ENCODE data around the gene AKIP1. TPM values are rescaled to one million over a fixed set of nuclear protein-coding genes. Genes with fewer than 3 reads are reported as not detected.
"Not testable (repeated sequence)": the region's sequence is repeated elsewhere in the genome, so short reads cannot be mapped to it uniquely, and the experiment has no call there.

Gene AKIP1
- total RNA-seq, 1 experiment from 2014 or later: 24.8 TPM

DNA sequence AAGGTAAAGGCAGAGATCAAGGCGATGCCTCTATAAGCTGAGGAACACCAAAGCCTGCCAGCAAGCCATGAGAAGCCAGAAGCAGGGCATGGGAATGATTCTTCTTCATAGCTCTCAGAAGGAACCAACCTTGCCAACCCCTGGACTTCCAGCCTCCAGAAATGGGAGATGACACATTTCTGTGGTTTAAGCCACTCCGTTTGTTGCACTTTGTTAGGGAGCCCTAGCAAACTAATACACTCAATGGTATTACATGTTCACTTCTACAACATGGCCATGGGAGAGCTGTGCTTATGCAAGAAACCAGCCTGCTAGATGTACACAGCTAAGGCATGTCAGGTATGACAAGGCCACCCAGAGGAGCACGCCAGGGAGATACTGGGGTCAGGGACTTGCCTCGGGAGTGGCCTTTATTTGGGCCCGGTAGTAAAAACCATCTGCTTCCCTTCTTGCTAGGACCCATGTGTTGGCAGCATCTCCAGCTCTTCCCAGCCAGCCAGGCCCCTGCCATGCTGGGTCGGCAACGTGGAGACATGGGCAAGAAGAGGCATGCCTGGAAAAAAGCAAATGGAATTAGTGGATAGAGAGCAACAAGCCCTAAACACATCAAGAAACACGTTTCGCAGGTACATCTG lies 18.1 kb downstream of the AKIP1 start:
- H3K4me1 ChIP-seq (replicated peaks): no peaks in the 10 kb centered on the region
- no peak for DNase-seq (ENCODE audit: low read depth in 1 of 2, low spot score in 2 of 2)
- H3K4me3 ChIP-seq: no peak overlapping the region
- no peaks in the 10 kb centered on the region for H3K36me3 ChIP-seq
- no peaks in the 10 kb centered on the region for H3K27me3 ChIP-seq (replicated peaks)
- H3K27ac ChIP-seq: no peak overlapping the region
- no peaks in the 10 kb centered on the region for H3K9me3 ChIP-seq (replicated peaks)

DNA sequence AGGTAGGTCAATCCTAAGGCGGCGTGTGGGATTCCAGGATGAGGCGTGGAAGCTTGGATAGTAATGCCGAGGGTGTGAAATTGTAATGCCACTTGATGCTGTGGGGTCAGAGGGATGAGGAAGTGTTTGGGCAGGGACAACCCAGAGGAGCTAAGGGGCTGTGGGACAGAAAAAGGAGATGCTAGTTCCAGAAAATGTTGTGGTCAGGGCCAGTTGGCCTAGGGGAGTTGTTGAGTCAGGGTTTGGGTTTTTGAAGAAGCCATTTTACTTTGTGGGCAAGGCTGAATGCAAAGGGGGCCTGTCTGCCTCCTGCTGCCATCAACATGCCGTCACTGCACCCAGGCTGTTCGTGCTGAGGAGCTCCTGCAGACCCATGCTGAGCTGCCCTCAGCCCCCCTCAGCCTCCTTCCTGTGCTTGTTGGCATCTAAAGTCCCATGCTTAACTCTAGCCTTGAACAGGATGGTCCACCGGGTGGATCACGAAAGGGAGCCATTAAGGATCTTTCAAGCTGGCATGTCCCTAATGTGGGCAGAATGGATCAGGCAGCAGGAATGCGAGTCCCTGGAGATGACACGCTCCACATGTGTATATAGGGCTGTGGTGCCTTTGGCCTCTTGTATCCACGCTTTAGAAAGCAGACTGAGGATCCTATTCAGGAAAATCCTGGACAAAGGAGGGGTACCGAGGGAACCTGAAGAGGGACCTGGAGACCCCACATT lies 19.6 kb downstream of the AKIP1 start:
- Histone ChIP-seq H3K4me3 (no peak overlapping the region), H3K27me3 (replicated peaks) (no peaks in the 10 kb centered on the region), H3K9me3 (replicated peaks) (no peaks in the 10 kb centered on the region), H3K27ac (no peak overlapping the region), H3K36me3 (no peaks in the 10 kb centered on the region), H3K4me1 (replicated peaks) (peaks cover 9% of the 10 kb centered on the region; the same call in 1 of the 2 replicates)
- DNase-seq (ENCODE audit: low read depth in 1 of 2, low spot score in 2 of 2): no peak

DNA sequence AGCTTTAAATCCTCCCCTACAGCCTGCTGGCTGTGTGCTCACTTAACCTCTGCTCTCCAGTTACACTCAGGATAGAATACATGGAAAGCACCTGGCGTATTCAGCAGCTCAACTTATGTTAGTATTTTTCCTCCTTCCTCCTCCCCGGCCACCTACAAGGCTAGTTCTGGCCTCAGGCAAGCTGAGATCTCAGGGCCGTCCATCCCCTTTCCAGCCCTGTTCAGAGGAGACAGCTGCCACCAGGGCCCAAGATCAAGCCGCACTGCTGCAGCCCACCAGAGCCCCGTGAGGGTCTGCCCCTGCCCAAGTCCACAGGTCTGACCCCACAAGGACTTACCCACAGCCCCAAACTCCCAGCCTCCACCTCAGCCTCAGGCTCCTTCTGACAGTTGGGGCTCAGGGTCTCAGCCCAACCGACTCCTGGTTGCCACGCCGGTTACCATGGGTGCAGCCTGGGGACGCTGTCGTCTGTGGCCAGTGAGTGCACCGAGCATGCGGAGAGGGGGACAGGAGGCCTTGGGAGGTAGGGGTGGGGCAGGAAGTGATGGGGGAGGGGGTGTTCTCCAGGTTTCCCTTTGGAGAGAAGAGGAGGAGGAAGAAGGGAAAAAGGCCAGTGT lies 21.7 kb downstream of the AKIP1 start, which contains the start of gene C11orf16:
C11orf16 (minus strand) TSS at position 384 of the 617 bp plus-strand sequence. CDS start 639 bp downstream, outside the sequence.
- no peak for DNase-seq (ENCODE audit: low read depth in 1 of 2, low spot score in 2 of 2)
- no peaks in the 10 kb centered on the region for H3K9me3 ChIP-seq (replicated peaks)
- no peaks in the 10 kb centered on the region for H3K27me3 ChIP-seq (replicated peaks)
- H3K27ac ChIP-seq: no peak within 1 kb of the TSS
- H3K36me3 ChIP-seq: no peaks in the 10 kb centered on the region
- peaks cover 9% of the 10 kb centered on the region; the same call in 1 of the 2 replicates for H3K4me1 ChIP-seq (replicated peaks)
- no peak within 1 kb of the TSS for H3K4me3 ChIP-seq

DNA sequence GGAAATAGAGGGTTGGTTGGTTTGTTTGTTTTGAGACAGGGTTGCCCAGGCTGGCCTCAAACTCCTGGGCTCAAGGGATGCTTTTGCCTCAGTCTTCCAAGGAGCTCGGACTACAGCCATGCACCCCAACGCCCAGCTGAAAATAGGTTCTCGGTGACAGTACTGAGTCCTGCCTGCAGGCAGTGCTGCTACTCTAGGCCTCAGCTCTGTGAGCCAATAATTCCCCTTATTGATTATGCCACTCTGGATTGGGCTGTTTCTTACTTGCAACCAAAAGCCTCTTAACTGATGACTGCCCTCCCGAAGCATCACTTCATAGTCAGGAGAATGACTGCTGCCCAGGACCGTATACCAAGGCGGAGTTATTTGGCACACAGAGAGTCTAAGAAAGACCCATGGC lies 22.9 kb downstream of the AKIP1 start:
- peaks cover 9% of the 10 kb centered on the region; the same call in 1 of the 2 replicates for H3K4me1 ChIP-seq (replicated peaks)
- no peak overlapping the region for H3K4me3 ChIP-seq
- no peaks in the 10 kb centered on the region for H3K27me3 ChIP-seq (replicated peaks)
- H3K9me3 ChIP-seq (replicated peaks): no peaks in the 10 kb centered on the region
- no peaks in the 10 kb centered on the region for H3K36me3 ChIP-seq
- H3K27ac ChIP-seq: no peak overlapping the region
- no peak for DNase-seq (ENCODE audit: low read depth in 1 of 2, low spot score in 2 of 2)

DNA sequence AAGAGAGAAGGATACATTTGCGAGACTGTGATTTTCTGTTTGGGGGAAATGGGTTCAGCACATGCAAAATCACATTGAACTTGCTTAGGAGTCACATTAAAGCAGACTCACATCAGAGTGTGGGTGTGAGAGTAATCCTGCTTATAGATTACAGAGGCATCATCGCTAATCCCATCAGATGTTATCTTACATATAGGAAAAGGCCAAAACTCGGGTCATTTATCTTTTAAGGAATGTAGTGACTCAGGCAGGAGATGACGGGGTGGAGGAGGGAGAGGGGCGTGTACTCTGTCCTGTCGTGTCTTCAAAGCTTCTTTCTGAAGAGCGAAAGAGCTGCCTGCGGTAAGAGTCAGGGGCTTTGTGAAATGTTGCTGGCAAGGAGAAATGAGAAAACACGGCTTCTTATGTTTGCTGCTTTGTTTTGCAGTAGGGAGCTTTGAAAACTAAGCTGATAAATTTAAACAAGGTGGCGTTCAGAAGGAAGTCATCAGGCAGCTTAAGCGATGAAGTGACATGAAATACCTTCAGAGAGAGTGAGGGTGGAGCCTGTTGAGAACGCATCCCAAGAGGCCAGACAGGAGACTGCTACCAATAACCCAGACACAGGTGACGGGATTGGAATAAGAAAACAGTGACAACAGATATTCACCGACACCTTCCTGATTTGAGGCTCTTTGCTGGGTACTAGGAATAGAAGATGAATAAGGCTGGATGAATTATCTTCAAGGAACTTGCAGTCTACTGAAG lies 23.9 kb downstream of the AKIP1 start:
- Histone ChIP-seq H3K27ac (peak overlapping the region; percentile 28; the same call in 1 of the 2 replicates), H3K4me1 (replicated peaks) (peaks cover 9% of the 10 kb centered on the region; the same call in 1 of the 2 replicates), H3K36me3 (no peaks in the 10 kb centered on the region), H3K9me3 (replicated peaks) (no peaks in the 10 kb centered on the region), H3K27me3 (replicated peaks) (no peaks in the 10 kb centered on the region), H3K4me3 (no peak overlapping the region)
- peak; percentile 33 to 52 for DNase-seq (ENCODE audit: low read depth in 1 of 2, low spot score in 2 of 2)

DNA sequence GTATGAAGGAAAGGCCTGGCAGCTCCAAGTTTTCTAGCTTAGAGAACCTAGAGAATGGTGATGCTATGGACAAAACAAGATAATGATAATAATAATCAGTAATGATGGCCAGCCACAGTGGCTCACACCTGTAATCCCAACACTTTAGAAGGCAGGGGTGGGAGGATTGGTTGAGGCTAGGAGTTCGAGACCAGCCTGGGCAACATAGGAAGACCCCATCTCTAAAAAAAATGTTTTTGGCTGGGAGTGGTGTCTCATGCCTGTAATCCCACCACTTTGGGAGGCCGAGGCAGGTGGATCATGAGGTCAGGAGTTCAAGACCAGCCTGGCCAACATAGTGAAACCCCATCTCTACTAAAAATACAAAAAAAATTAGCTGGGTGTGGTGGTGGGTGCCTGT lies 24.8 kb downstream of the AKIP1 start:
- not testable (repeated sequence) for H3K36me3 ChIP-seq; DNase-seq (ENCODE audit: low read depth in 1 of 2, low spot score in 2 of 2); H3K27ac ChIP-seq; H3K4me3 ChIP-seq; H3K27me3 ChIP-seq (replicated peaks); H3K9me3 ChIP-seq (replicated peaks); H3K4me1 ChIP-seq (replicated peaks)

- Histone ChIP-seq H3K36me3 (no peaks in the 10 kb centered on the region), H3K9me3 (replicated peaks) (no peaks in the 10 kb centered on the region), H3K4me3 (no peak overlapping the region), H3K27ac (no peak overlapping the region), H3K4me1 (replicated peaks) (peaks cover 9% of the 10 kb centered on the region; the same call in 1 of the 2 replicates), H3K27me3 (replicated peaks) (no peaks in the 10 kb centered on the region)
- DNase-seq (ENCODE audit: low read depth in 1 of 2, low spot score in 2 of 2): no peak
Measured at GRCh38 chr11:8937159-8937558, 26.2 kb downstream of the AKIP1 start.

- H3K4me1 ChIP-seq (replicated peaks): peaks cover 9% of the 10 kb centered on the region; the same call in 1 of the 2 replicates
- H3K27me3 ChIP-seq (replicated peaks): no peaks in the 10 kb centered on the region
- no peak overlapping the region for H3K27ac ChIP-seq
- H3K9me3 ChIP-seq (replicated peaks): no peaks in the 10 kb centered on the region
- H3K4me3 ChIP-seq: no peak overlapping the region
- H3K36me3 ChIP-seq: no peaks in the 10 kb centered on the region
- no peak for DNase-seq (ENCODE audit: low read depth in 1 of 2, low spot score in 2 of 2)
Measured at GRCh38 chr11:8937659-8938058, 26.7 kb downstream of the AKIP1 start.

DNA sequence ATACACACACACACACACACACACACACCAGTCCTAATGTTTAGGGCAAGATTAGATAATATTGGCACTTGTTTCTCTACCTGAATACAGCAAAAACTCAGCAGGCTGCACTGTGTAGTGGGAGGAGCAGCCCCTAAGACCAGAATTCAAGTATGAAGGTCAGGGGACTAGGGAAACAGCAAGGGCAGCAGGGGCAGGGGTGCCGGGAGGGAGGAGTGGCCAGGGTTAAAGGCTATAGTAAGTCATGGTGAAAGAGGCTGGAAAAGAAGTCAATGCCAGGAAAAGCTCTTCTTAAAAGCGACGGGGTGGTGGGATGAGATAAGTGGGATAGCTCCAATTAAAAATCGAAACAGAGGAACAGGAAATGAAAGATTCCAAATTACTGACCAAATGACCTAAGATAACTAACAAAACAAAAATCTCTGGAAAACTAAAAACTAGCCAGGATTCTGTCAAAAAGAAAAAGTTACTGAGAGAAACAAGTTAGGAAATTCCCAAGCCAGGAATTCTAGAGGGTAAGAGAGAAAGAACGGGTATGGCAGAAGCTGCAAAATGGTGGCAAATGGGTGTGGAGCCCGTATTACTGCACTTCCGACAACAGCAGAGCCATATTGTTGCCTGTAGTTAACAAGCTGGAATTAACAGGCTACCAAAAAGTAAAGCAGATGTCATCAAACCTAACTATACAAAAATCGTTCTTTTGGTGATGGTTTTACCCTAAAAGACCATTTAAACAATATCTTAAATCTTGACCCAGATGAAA lies 30.5 kb downstream of the AKIP1 start:
- Histone ChIP-seq H3K9me3 (replicated peaks) (no peaks in the 10 kb centered on the region), H3K27me3 (replicated peaks) (no peaks in the 10 kb centered on the region), H3K27ac (no peak overlapping the region), H3K4me3 (no peak overlapping the region), H3K4me1 (replicated peaks) (no peaks in the 10 kb centered on the region), H3K36me3 (no peaks in the 10 kb centered on the region)
- DNase-seq (ENCODE audit: low read depth in 1 of 2, low spot score in 2 of 2): no peak

DNA sequence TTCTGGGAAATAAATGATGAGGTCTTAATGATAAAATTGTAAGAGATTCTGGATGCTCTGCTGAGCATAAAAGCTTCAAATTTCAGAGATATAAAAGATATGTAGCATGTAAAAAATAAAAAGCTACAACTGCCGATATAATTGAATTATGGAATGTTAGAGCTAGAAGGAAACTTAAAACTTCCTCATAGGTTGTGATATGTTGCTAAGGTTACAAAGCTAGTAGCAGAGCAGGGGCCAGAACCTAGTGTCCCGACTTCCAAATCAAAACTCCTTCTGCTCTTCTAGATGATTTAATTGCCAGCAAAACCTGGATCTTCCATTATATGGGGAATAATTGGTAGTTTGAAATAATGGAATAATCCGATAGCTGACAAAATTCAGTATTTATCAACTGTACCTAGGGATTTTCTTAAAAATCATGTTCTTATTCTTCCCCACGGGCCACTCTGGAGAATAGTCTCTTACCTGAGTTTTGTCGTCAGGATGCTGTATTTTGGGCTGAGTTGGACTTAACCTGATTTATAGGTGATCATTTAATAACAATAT lies 31.6 kb downstream of the AKIP1 start, which contains the start of gene ASCL3:
ASCL3 (minus strand) TSS at position 499 of the 549 bp plus-strand sequence. CDS start 4,855 bp downstream, outside the sequence.
- no peak for DNase-seq (ENCODE audit: low read depth in 1 of 2, low spot score in 2 of 2)
- H3K36me3 ChIP-seq: no peaks in the 10 kb centered on the region
- peaks cover 3% of the 10 kb centered on the region; the same call in 1 of the 2 replicates for H3K4me1 ChIP-seq (replicated peaks)
- H3K27me3 ChIP-seq (replicated peaks): no peaks in the 10 kb centered on the region
- no peaks in the 10 kb centered on the region for H3K9me3 ChIP-seq (replicated peaks)
- no peak within 1 kb of the TSS for H3K27ac ChIP-seq
- no peak within 1 kb of the TSS for H3K4me3 ChIP-seq

- Histone ChIP-seq H3K27me3 (replicated peaks) (no peaks in the 10 kb centered on the region), H3K27ac (no peak overlapping the region), H3K36me3 (no peaks in the 10 kb centered on the region), H3K9me3 (replicated peaks) (no peaks in the 10 kb centered on the region), H3K4me1 (replicated peaks) (peaks cover 6% of the 10 kb centered on the region; the same call in 1 of the 2 replicates), H3K4me3 (no peak overlapping the region)
- peak in 1 of 2 experiments; percentile 1 for DNase-seq (ENCODE audit: low read depth in 1 of 2, low spot score in 2 of 2)
Measured at GRCh38 chr11:8947230-8947943, 36.4 kb downstream of the AKIP1 start.

GRCh38 chr11:8948886-8949285 lies 37.9 kb downstream of the AKIP1 start:
- H3K9me3 ChIP-seq (replicated peaks): no peaks in the 10 kb centered on the region
- DNase-seq (ENCODE audit: low read depth in 1 of 2, low spot score in 2 of 2): no peak
- no peak overlapping the region for H3K27ac ChIP-seq
- no peak overlapping the region for H3K4me3 ChIP-seq
- 0 out of 2 replicates have a peak, but pooled peaks cover 2% of the 10 kb centered on the region for H3K36me3 ChIP-seq
- no peaks in the 10 kb centered on the region for H3K27me3 ChIP-seq (replicated peaks)
- H3K4me1 ChIP-seq (replicated peaks): peaks cover 6% of the 10 kb centered on the region; the same call in 1 of the 2 replicates
